NAMALWA (cell line): ENCODE data around the gene CHRNG.
"Not testable (repeated sequence)": the region's sequence is repeated elsewhere in the genome, so short reads cannot be mapped to it uniquely, and the experiment has no call there.

Experiments used
- DNase-seq: peaks from one replicate; pipeline ENCODE4 v3.0.0-alpha.2; 2015; ENCODE audit warnings: low spot score

The CHRNG gene

GRCh38 chr2:232545511-232546375 is 6.3 kb downstream of the CHRNG start:
- DNase-seq: no peak

- no peak for DNase-seq
These were observed 8.5 kb downstream of the CHRNG start for GRCh38 chr2:232547991-232548390.

- peak; percentile 73 for DNase-seq
These were observed 10.3 kb downstream of the CHRNG start for GRCh38 chr2:232549655-232550353.

GRCh38 chr2:232550354-232551249 is 11.1 kb downstream of the CHRNG start, which contains the start of the genes EIF4E2 and TIGD1:
Gene EIF4E2 (plus strand): TSS chr2:232550689. CDS start chr2:232550725, 36 bp downstream.
Gene TIGD1 (minus strand): TSS chr2:232550557. CDS start chr2:232549882, 675 bp downstream.
- DNase-seq: peak; percentile 95

DNA sequence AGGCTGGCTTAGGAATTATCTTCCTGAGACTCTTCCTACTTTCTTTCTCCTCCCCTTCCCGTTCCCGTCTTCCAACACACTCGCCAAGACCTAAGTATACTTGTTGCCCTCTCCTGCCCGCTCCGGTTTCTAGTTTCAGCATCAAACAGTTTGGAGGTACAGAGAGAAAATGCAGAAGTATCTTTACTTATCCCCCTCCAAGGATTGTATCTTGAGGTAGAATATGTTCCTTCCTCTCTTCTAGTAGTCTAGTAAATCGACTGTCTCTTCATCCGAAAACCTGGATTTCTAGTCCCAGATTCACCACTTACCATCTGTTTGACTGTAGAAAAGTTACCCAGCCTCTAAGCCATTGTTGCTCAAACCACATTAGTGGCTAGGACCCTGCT is 11.8 kb downstream of the CHRNG start:
- no peak for DNase-seq

GRCh38 chr2:232551776-232552175 is 12.3 kb downstream of the CHRNG start:
- no peak for DNase-seq

GRCh38 chr2:232556426-232556825 is 16.9 kb downstream of the CHRNG start:
- no peak for DNase-seq

DNA sequence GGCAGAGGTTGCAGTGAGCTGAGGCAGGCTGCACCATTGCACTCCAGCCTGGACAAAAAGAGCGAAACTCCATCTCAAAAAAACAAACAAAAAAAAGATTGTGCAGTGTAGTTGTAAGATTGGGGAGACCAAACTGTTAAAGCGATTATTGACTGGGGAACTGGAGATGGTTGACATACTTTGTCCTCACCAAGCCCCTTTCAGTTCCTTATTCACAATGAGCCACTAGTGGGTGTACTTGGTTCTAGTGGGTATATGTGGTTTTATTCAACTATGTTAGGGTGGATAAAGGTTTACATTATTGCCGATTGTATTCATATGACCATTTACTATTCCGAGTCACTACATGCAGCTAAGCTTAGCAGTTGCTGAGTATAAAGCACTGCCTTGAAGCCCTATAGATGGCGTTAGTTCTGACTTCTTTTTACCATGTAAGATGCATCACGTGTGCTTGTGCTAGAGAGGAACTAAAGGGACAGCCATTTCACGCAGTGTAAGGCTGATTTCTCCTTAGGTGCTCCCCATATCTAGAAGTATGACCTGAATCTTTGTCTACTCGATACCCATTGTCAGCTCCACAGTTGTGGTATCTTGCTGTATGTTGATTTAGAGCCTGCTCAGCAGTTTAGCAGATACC is 23.1 kb downstream of the CHRNG start:
- peak; percentile 60 for DNase-seq

DNA sequence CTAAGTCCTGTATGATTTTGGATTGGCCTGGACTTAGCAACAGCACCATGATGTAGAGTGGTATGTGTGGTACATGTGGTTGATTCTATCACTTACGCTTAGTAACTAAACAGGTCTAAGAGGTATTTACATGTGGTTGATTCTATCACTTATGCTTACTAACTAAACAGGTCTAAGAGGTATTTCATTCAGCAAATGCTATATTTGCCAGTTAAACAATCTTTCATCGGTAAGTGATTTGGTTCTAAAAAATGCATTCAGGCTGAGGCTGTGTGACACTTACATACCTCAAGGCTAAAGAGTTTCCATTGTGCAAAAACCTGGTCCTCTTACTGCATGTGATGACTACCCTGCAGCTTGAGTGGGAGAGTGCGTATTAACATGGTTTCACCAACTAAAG is 24.1 kb downstream of the CHRNG start:
- no peak for DNase-seq

DNA sequence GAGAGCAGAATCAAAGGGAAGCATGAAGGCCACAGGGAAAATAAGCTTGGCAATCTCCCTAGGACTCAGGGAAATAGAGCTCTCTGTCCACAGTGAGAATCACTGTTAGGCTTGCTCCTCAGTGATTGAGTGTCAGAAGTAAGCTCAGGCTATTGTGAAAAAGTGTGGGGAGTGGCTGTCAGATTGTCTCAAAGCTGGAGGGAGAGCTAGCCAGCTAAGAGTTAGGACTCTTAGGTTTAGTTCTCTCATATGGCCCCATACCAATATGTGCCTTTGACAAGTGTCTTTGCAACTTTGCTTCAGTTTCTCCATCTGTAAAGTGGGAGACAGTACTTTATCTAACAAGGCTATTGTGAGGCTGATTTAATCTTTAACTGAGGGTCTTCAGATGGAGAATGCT is 28.2 kb downstream of the CHRNG start:
- DNase-seq: no peak

DNA sequence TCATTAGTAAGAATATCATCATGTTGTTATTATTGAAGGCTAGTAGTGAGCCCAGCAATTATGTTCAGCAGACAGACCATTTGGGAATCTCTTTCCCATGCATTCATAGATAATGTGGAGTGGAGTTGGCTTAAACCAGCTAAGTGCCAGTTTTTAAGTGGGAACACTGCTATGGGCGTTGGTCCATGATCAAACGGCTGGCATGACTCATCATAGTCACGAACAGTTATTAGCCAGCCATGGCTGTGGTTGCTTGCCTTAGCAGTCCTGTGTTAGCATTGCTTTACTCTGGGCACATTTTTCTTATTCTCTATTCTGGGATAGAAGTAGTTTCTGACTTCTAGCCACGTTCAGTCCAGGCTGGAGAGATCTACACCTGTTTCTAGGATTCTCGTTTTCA is 28.7 kb downstream of the CHRNG start:
- DNase-seq: no peak

DNA sequence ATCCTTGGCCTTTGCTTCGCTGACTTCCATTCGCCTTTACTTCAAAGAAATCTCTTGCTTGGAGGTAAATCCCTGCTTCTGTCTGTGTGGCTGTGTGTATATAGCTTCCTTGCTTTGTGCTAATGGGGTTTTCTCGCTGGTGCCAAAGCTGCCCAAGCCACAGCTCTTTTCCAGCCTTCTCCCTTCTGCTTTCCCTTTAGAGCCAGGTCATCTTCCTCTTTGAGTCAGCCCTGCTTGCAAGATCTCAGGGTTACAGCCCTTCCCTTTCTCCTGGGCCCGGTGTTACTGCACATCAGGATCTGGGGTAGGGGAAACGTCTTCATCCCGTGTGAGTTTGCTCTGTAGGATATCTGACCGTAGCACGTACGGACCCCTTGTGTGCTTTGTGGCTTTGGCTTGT is 30.0 kb downstream of the CHRNG start:
- no peak for DNase-seq

- not testable (repeated sequence) for DNase-seq
These were observed 31.0 kb downstream of the CHRNG start for GRCh38 chr2:232570481-232570880.

GRCh38 chr2:232571026-232571474 is 31.6 kb downstream of the CHRNG start:
- DNase-seq: no peak

- DNase-seq: no peak
These were observed 33.5 kb downstream of the CHRNG start for GRCh38 chr2:232573042-232573441.

GRCh38 chr2:232573771-232574435 is 34.4 kb downstream of the CHRNG start:
- DNase-seq: no peak

DNA sequence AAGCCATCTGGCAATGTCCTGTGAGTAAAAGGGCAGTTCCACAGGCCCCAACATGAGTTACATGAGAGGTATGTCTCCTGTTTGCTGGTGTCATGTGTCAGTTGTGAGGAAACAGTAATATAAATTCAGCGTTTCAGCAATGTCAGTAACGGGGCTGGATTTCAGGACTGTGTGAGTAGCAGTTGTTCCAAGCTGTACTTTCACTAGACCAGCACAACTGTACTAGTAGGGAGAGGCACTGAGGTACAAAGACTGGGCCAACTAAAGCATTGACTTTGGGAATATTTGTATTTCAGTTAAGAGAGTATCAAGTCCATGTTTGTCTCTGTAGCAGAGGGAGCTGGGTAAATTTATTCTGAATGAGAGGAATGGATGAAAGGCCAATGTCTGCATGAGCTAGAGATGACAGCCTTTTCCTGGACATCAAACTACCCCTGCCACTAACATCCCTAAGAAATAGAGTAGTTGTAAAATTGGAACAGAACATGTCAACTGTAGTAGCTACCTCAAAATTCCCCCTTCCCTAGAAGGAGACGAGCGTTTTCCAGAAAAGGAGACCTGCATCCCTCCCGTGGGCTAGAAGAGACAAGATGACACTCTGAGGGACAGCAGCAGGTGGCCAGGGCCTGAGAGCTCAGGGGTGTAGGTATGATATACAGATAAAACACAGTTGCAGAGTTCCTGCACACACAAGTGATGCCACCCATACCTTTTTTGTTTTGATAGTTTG is 35.3 kb downstream of the CHRNG start:
- no peak for DNase-seq

- DNase-seq: no peak
These were observed 35.9 kb downstream of the CHRNG start for GRCh38 chr2:232575404-232575746.

DNA sequence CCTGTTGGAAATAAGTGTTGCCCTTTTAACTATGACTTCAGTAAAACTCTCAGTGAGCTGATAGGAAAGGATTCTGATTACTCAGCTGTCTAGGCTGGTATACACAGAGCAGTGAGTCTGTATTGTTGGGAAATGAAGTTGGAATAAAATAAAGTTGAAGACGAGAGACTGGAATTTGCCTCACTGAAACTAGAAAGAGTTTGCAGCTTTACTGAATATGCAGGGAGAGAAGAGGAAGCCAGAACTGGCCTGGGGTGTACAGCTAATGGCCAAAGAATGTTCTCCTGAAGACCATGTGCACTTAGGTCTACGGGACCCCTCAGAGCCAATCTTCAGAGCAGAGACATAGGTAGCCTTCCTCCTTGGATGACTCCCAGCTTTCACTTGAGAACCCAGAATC is 37.5 kb downstream of the CHRNG start:
- no peak for DNase-seq

DNA sequence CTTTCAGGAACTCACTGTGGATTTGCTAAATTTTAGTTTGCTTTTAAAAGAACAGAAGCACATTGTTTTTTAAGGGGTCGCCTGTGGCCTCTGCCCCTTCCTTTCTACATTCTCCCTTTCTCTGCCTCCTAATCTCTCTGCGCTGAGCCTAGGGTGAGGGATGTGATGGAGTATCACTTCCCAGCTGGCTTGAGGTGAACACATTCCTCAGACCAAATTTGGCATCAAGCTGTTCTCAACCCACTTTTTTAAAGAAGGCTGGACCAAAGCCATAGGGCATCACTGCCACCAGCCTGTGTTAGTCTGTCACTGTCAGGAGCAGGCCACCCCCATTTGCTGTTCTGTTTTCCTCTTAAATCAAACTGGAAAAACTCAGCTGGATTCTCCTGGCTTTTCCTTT is 38.3 kb downstream of the CHRNG start:
- DNase-seq: no peak

GRCh38 chr2:232578626-232579025 is 39.1 kb downstream of the CHRNG start:
- no peak for DNase-seq
